Spinal cord (tissue), 10 donors: ENCODE data around the gene SVEP1. TPM values are rescaled to one million over a fixed set of nuclear protein-coding genes. Genes with fewer than 3 reads are reported as not detected.

Source experiments
- DNase-seq, 6 donors: peaks; one replicate each; pipeline versions ENCODE4 v3.0.0 to v3.0.0-alpha.2; 2013 to 2015; ENCODE audit warnings: low spot score in 6 of 6, low read depth in 4 of 6
- H3K27ac ChIP-seq: one replicate; pipeline ENCODE4 v1.5.1; 2013; ENCODE audit warnings: low read depth, low read length, control low read depth
- H3K27me3 ChIP-seq: one replicate; pipeline ENCODE4 v1.6.1; 2013; ENCODE audit warnings: low read length; ENCODE audit not compliant: control insufficient read depth, insufficient read depth
- H3K36me3 ChIP-seq: one replicate; pipeline ENCODE4 v1.6.1; 2013; ENCODE audit warnings: low read length; ENCODE audit not compliant: control insufficient read depth, insufficient read depth
- H3K4me1 ChIP-seq: one replicate; pipeline ENCODE4 v1.6.1; 2013; ENCODE audit warnings: low read length; ENCODE audit not compliant: control insufficient read depth, insufficient read depth
- H3K4me3 ChIP-seq: one replicate; pipeline ENCODE4 v1.5.1; 2013; ENCODE audit warnings: low read depth, low read length, control low read depth
- H3K9me3 ChIP-seq: one replicate; pipeline ENCODE4 v1.6.1; 2013; ENCODE audit warnings: low read length; ENCODE audit not compliant: control insufficient read depth, insufficient read depth
- WGBS: methylation state at CpG from one replicate; pipeline ENCODE4 v1.1.5; 2013; ENCODE audit warnings: missing lambda C conversion rate; ENCODE audit not compliant: insufficient coverage; 5-methylcytosine and 5-hydroxymethylcytosine counted together
- polyA plus RNA-seq, 2 donors: library from polyadenylated mRNA; unstranded; fragments of 120-200 nt; gene quantifications; one replicate each; pipeline ENCODE4 v1.2.1, GENCODE V29; 2013; ENCODE audit not compliant: insufficient read length in 2 of 2
- small RNA-seq: library from RNA; depleted of rRNA; stranded (forward); fragments of <200 nt; gene quantifications from one replicate; pipeline ENCODE3, GENCODE V24; 2014; ENCODE audit warnings: low replicate concordance
- total RNA-seq, 2 donors: library from RNA; depleted of rRNA in 1 of 2; stranded (reverse); fragments of 120-200 nt in 1 of 2; fragments of >200 nt in 1 of 2; gene quantifications; one replicate each; pipeline versions ENCODE4 v1.2.3 to v1.2.4, GENCODE V29; 2013 to 2014
- donor health status: healthy.

The SVEP1 gene
- total and polyA plus RNA-seq, 4 donors = 3.0 to 10.9 (median 5.3) TPM

- DNase-seq = no peak
- no peaks in the 10 kb centered on the region for H3K4me1 ChIP-seq
- no peaks in the 10 kb centered on the region for H3K9me3 ChIP-seq
- H3K4me3 ChIP-seq = no peak overlapping the region
- no peaks in the 10 kb centered on the region for H3K27me3 ChIP-seq
- no peak overlapping the region for H3K27ac ChIP-seq
- WGBS = no CpG with 5 or more reads among the region's 1 CpG
- H3K36me3 ChIP-seq = no peaks in the 10 kb centered on the region
These were observed 250.8 kb downstream of the SVEP1 start for GRCh38 chr9:110328763-110329162.

- no CpG with 5 or more reads among the region's 1 CpG for WGBS
- no peak overlapping the region for H3K27ac ChIP-seq
- H3K4me3 ChIP-seq = no peak overlapping the region
- no peaks in the 10 kb centered on the region for H3K9me3 ChIP-seq
- H3K27me3 ChIP-seq = no peaks in the 10 kb centered on the region
- H3K36me3 ChIP-seq = no peaks in the 10 kb centered on the region
- no peaks in the 10 kb centered on the region for H3K4me1 ChIP-seq
- peak in 1 of 6 donors; percentile 36 for DNase-seq
These were observed 251.8 kb downstream of the SVEP1 start for GRCh38 chr9:110327716-110328115.

- DNase-seq = no peak
These were observed 255.7 kb downstream of the SVEP1 start for GRCh38 chr9:110323818-110324217.

GRCh38 chr9:110320651-110321445, 258.7 kb downstream of the SVEP1 start:
- Histone ChIP-seq H3K36me3 (no peaks in the 10 kb centered on the region), H3K27me3 (no peaks in the 10 kb centered on the region), H3K4me1 (no peaks in the 10 kb centered on the region), H3K27ac (no peak overlapping the region), H3K4me3 (no peak overlapping the region), H3K9me3 (no peaks in the 10 kb centered on the region)
- no peak for DNase-seq
- no CpG with 5 or more reads among the region's 3 CpGs for WGBS

More at GRCh38 chr9:110323818-110324217, 255.7 kb downstream of the SVEP1 start:
- Histone ChIP-seq H3K4me3 (no peak overlapping the region), H3K27me3 (no peaks in the 10 kb centered on the region), H3K36me3 (no peaks in the 10 kb centered on the region), H3K9me3 (no peaks in the 10 kb centered on the region), H3K4me1 (no peaks in the 10 kb centered on the region), H3K27ac (no peak overlapping the region)

- no peak overlapping the region for H3K27ac ChIP-seq
- H3K4me1 ChIP-seq = no peaks in the 10 kb centered on the region
- 80% methylated on average over 1 of the region's 4 CpGs for WGBS
- no peak for DNase-seq
- H3K9me3 ChIP-seq = no peaks in the 10 kb centered on the region
- no peaks in the 10 kb centered on the region for H3K36me3 ChIP-seq
- H3K27me3 ChIP-seq = no peaks in the 10 kb centered on the region
- H3K4me3 ChIP-seq = no peak overlapping the region
These were observed 259.6 kb downstream of the SVEP1 start for GRCh38 chr9:110319781-110320492.

- H3K4me1 ChIP-seq = no peaks in the 10 kb centered on the region
- WGBS = 100% methylated on average over 1 of the region's 4 CpGs
- H3K27ac ChIP-seq = no peak overlapping the region
- no peak overlapping the region for H3K4me3 ChIP-seq
- no peak for DNase-seq
- H3K9me3 ChIP-seq = no peaks in the 10 kb centered on the region
- H3K27me3 ChIP-seq = no peaks in the 10 kb centered on the region
- no peaks in the 10 kb centered on the region for H3K36me3 ChIP-seq
These were observed 261.6 kb downstream of the SVEP1 start for GRCh38 chr9:110317911-110318310.

- Histone ChIP-seq H3K27ac (no peak overlapping the region), H3K4me3 (no peak overlapping the region), H3K4me1 (no peaks in the 10 kb centered on the region), H3K36me3 (no peaks in the 10 kb centered on the region), H3K9me3 (peaks cover 2% of the 10 kb centered on the region), H3K27me3 (no peaks in the 10 kb centered on the region)
- DNase-seq = no peak
- 32% methylated on average over 2 of the region's 6 CpGs for WGBS
These were observed 263.1 kb downstream of the SVEP1 start for GRCh38 chr9:110316261-110317075.

Small RNAs within 50 kb of the gene (small RNA-seq; reads per million reads assigned to genes)
- gene RNU6-1039P = not detected

Other genes with a start within 250 kb of the SVEP1 start
- not detected for gene TXNDC8, start 241.9 kb downstream of the SVEP1 start, total RNA-seq
- not detected for gene TXNDC8, start 241.9 kb downstream of the SVEP1 start, polyA plus RNA-seq
- 1 to 10 TPM; 1.2 to 3.4 TPM for gene MUSK, start 89.0 kb upstream of the SVEP1 start, total RNA-seq
- gene MUSK, start 89.0 kb upstream of the SVEP1 start, polyA plus RNA-seq = 1 to 10 TPM in 1 of 2 donors, under 1 TPM in 1; 0.87 to 1.5 TPM